HEK293T (cell line): ENCODE data around the gene TACO1.

Experiments
- FOXA1 ChIP-seq: fragments of 450-650 bp; IDR thresholded peaks from 2 replicates; pipeline ENCODE4 v1.6.1; 2016; ENCODE audit warnings: mild to moderate bottlenecking
- FOXM1 ChIP-seq: fragments of 450-650 bp; IDR thresholded peaks from 2 replicates; pipeline ENCODE4 v1.6.1; 2017; ENCODE audit warnings: mild to moderate bottlenecking, borderline replicate concordance

- TF ChIP-seq FOXA1 (no peak), FOXM1 (0 out of 2 replicates have a peak, but pooled peaks have one; percentile 36)
Observed at GRCh38 chr17:63622574-63623390, 22.1 kb downstream of the TACO1 start.
